SK-N-SH (cell line): ENCODE results near the gene SMAD3. TPM values are rescaled to one million over a fixed set of nuclear protein-coding genes. Genes with fewer than 3 reads are reported as not detected.

Source experiments
- CTCF ChIA-PET: fragments of 300-600, 350-600 bp; formaldehyde crosslinking; extraction: SDS; loops from one replicate; lab custom pipeline; 2021; lab: Yijun Ruan, JAX
- POLR2A ChIA-PET: fragments of 350-600 bp; sonication (Branson Sonifier 250); formaldehyde crosslinking; extraction: SDS; loops from one replicate; lab custom pipeline; 2020; ENCODE audit warnings: antibody characterized with exemption, inconsistent platforms; lab: Yijun Ruan, JAX
- DNase-seq: peaks from one replicate; pipeline ENCODE4 v3.0.0; 2012
- H2AFZ ChIP-seq: fragments of 200-600 bp; sonication (generic); 2 replicates; pipeline ENCODE4 v1.8.1; 2016; ENCODE audit warnings: antibody characterized with exemption, mild to moderate bottlenecking, low read depth
- H3F3A ChIP-seq: fragments of 200-600 bp; sonication (generic); replicated peaks from 2 replicates; pipeline ENCODE3; 2016; ENCODE audit warnings: antibody characterized with exemption, mild to moderate bottlenecking; ENCODE audit not compliant: insufficient read depth
- H3K27ac ChIP-seq, 2 experiments: fragments of 200-500 bp in 1 of 2; fragments of 200-600 bp in 1 of 2; sonication (Bioruptor generic) in 1 of 2; sonication (generic), shearing (Covaris generic) in 1 of 2; 2 replicates each; pipeline versions ENCODE4 v1.5.1 to v1.6.1; 2014 to 2016; ENCODE audit warnings: low read depth in 2 of 2, inconsistent platforms in 1 of 2, low read length in 1 of 2, mild to moderate bottlenecking in 1 of 2, mixed read lengths in 1 of 2
- H3K27me3 ChIP-seq: fragments of 200-600 bp; sonication (generic), shearing (Covaris generic); 2 replicates; pipeline ENCODE4 v1.6.1; 2016; ENCODE audit warnings: mixed run types; ENCODE audit not compliant: insufficient read depth
- H3K36me3 ChIP-seq, 2 experiments: fragments of 200-500 bp in 1 of 2; fragments of 200-600 bp in 1 of 2; sonication (Bioruptor generic) in 1 of 2; sonication (generic) in 1 of 2; replicated peaks in 1 of 2; 2 replicates each; pipeline versions ENCODE3 to v1.5.1; 2014 to 2016; ENCODE audit warnings: low read length in 1 of 2, mild to moderate bottlenecking in 1 of 2; ENCODE audit not compliant: insufficient read depth in 2 of 2, control insufficient read depth in 1 of 2
- H3K4me1 ChIP-seq, 2 experiments: fragments of 200-500 bp in 1 of 2; fragments of 200-600 bp in 1 of 2; sonication (Bioruptor generic) in 1 of 2; sonication (generic), shearing (Covaris generic) in 1 of 2; 2 replicates each; pipeline versions ENCODE4 v1.5.1 to v1.6.1; 2014 to 2016; ENCODE audit warnings: low read depth in 1 of 2, low read length in 1 of 2, mixed run types in 1 of 2; ENCODE audit not compliant: insufficient read depth in 2 of 2, control insufficient read depth in 1 of 2
- H3K4me2 ChIP-seq: fragments of 200-600 bp; sonication (generic), shearing (Covaris generic); 2 replicates; pipeline ENCODE4 v1.6.1; 2017; ENCODE audit warnings: mixed run types
- H3K4me3 ChIP-seq, 2 experiments: fragments of 200-500 bp in 1 of 2; fragments of 200-600 bp in 1 of 2; sonication (Bioruptor generic) in 1 of 2; sonication (generic), shearing (Covaris generic) in 1 of 2; 2 replicates each; pipeline versions ENCODE4 v1.5.1 to v1.8.1; 2014 to 2016; ENCODE audit warnings: low read depth in 2 of 2, inconsistent platforms in 1 of 2, low read length in 1 of 2, mild to moderate bottlenecking in 1 of 2, mixed read lengths in 1 of 2, moderate library complexity in 1 of 2
- H3K79me2 ChIP-seq: fragments of 200-600 bp; sonication (generic); 2 replicates; pipeline ENCODE4 v1.8.1; 2017; ENCODE audit warnings: mild to moderate bottlenecking; ENCODE audit not compliant: insufficient read depth
- H3K9ac ChIP-seq: fragments of 200-600 bp; sonication (generic); 2 replicates; pipeline ENCODE4 v1.6.1; 2017; ENCODE audit warnings: mixed run types
- H3K9me2 ChIP-seq: fragments of 200-600 bp; sonication (generic); 2 replicates; pipeline ENCODE4 v1.6.1; 2017; ENCODE audit warnings: mixed run types
- H3K9me3 ChIP-seq: fragments of 200-600 bp; sonication (generic); 2 replicates; pipeline ENCODE4 v1.6.1; 2017; ENCODE audit warnings: mixed run types, mild to moderate bottlenecking, moderate library complexity
- H4K20me1 ChIP-seq: fragments of 200-600 bp; sonication (generic); 2 replicates; pipeline ENCODE4 v1.6.1; 2017; ENCODE audit warnings: mild to moderate bottlenecking, mixed run types; ENCODE audit not compliant: insufficient read depth
- CHD2 ChIP-seq: fragments of 150-350 bp; IDR thresholded peaks from 2 replicates; pipeline ENCODE4 v1.6.1; 2018; ENCODE audit warnings: low read length; ENCODE audit not compliant: partially characterized antibody
- FOSL2 ChIP-seq: IDR thresholded peaks from 2 replicates; pipeline ENCODE4 v1.4.0; 2012; ENCODE audit warnings: low read depth, mild to moderate bottlenecking, moderate library complexity, borderline replicate concordance
- FOXJ3 ChIP-seq: sonication (generic); formaldehyde crosslinking; IDR thresholded peaks from 2 replicates; pipeline ENCODE4 v1.5.1; 2020; ENCODE audit warnings: mild to moderate bottlenecking, missing genetic modification reagents
- IRF3 ChIP-seq: fragments of 150-350 bp; IDR thresholded peaks from 2 replicates; pipeline ENCODE4 v1.6.1; 2016; ENCODE audit warnings: mild to moderate bottlenecking, low read depth, low read length
- JUND ChIP-seq: IDR thresholded peaks from 2 replicates; pipeline ENCODE4 v1.4.0; 2012
- MAX ChIP-seq: IDR thresholded peaks from 2 replicates; pipeline ENCODE4 v1.4.0; 2012; ENCODE audit warnings: low read depth
- MEF2A ChIP-seq: IDR thresholded peaks from 2 replicates; pipeline ENCODE4 v1.4.0; 2012; ENCODE audit warnings: low read depth, borderline replicate concordance
- NRF1 ChIP-seq: IDR thresholded peaks from 2 replicates; pipeline ENCODE4 v1.6.1; 2012; ENCODE audit warnings: low read depth, mild to moderate bottlenecking, low read length
- RCOR1 ChIP-seq: fragments of 150-350 bp; IDR thresholded peaks from 2 replicates; pipeline ENCODE4 v1.6.1; 2017; ENCODE audit warnings: antibody characterized with exemption, low read length
- RFX5 ChIP-seq: IDR thresholded peaks from 2 replicates; pipeline ENCODE4 v1.6.1; 2012; ENCODE audit warnings: mild to moderate bottlenecking, improper control_type of control experiment, low read length
- SMC3 ChIP-seq: IDR thresholded peaks from 2 replicates; pipeline ENCODE4 v1.6.1; 2012; ENCODE audit warnings: low read depth, low read length, improper control_type of control experiment
- TEAD4 ChIP-seq: IDR thresholded peaks from 2 replicates; pipeline ENCODE4 v1.4.0; 2012; ENCODE audit warnings: mild to moderate bottlenecking, borderline replicate concordance; ENCODE audit not compliant: insufficient read depth
- USF2 ChIP-seq: fragments of 150-350 bp; IDR thresholded peaks from 2 replicates; pipeline ENCODE4 v1.6.1; 2017; ENCODE audit warnings: antibody characterized with exemption, low read length, low read depth, borderline replicate concordance
- WGBS: methylation state at CpG from one replicate; pipeline ENCODE4 v1.1.6; 2017; ENCODE audit warnings: low lambda C conversion rate; 5-methylcytosine and 5-hydroxymethylcytosine counted together
- polyA plus RNA-seq, 3 experiments: library from polyadenylated mRNA; depleted of rRNA; stranded (reverse); fragments of >200 nt; gene quantifications; 2 replicates each; pipeline ENCODE4 v1.2.3, GENCODE V29; 2012

The SMAD3 gene
- polyA plus RNA-seq, 1 of the 3 experiments (the other 2 are of a cell fraction) = 19.5 TPM

GRCh38 chr15:67095912-67096311 is 30.5 kb downstream of the SMAD3 start:
- Histone ChIP-seq H2AFZ (no peak overlapping the region), H3K27me3 (no peaks in the 10 kb centered on the region), H3K27ac (peak overlapping the region in 1 of 2 experiments; percentile 10; a peak in 1 of 4 replicates), H3K9me3 (no peaks in the 10 kb centered on the region), H3K4me3 (no peak overlapping the region), H3K9me2 (no peaks in the 10 kb centered on the region), H3K9ac (no peak overlapping the region), H3K4me2 (no peak overlapping the region), H3K79me2 (peaks cover 94% of the 10 kb centered on the region), H3K36me3 (peaks cover 0 to 7% of the 10 kb centered on the region in 2 experiments), H3K4me1 (peaks cover 28% of the 10 kb centered on the region in 2 experiments), H4K20me1 (peaks cover 29% of the 10 kb centered on the region), H3F3A (peaks cover 23% of the 10 kb centered on the region)
- CTCF ChIA-PET = no interaction called here
- POLR2A ChIA-PET = no interaction called here
- TF ChIP-seq MEF2A (no peak), RCOR1 (no peak), NRF1 (no peak), IRF3 (no peak), TEAD4 (no peak), CHD2 (no peak)
- no peak for DNase-seq
- 95% methylated on average over 7 of the region's 7 CpGs for WGBS

GRCh38 chr15:67096546-67097294 is 31.3 kb downstream of the SMAD3 start:
- Histone ChIP-seq H3F3A (peaks cover 22% of the 10 kb centered on the region), H3K9me2 (no peaks in the 10 kb centered on the region), H3K9ac (no peak overlapping the region), H2AFZ (no peak overlapping the region), H3K36me3 (peaks cover 0 to 7% of the 10 kb centered on the region in 2 experiments), H3K9me3 (no peaks in the 10 kb centered on the region), H3K4me3 (no peak overlapping the region), H3K27ac (peak overlapping the region in 1 of 2 experiments; percentile 10; a peak in 1 of 4 replicates), H4K20me1 (peaks cover 24% of the 10 kb centered on the region), H3K27me3 (no peaks in the 10 kb centered on the region), H3K79me2 (peaks cover 98% of the 10 kb centered on the region), H3K4me1 (peaks cover 23 to 30% of the 10 kb centered on the region in 2 experiments), H3K4me2 (no peak overlapping the region)
- TF ChIP-seq SMC3 = no peak
- TF ChIP-seq IRF3 = no peak
- TF ChIP-seq USF2 = no peak
- no peak for TF ChIP-seq FOXJ3 (CRISPR knock-in tag)
- peak; percentile 73 for TF ChIP-seq FOSL2
- TF ChIP-seq MAX = 0 out of 2 replicates have a peak, but pooled peaks have one; percentile 14
- TF ChIP-seq RFX5 = no peak
- peak; percentile 54 for TF ChIP-seq JUND
- DNase-seq = no peak
- WGBS = 78% methylated on average over 2 of the region's 2 CpGs
- ChIA-PET POLR2A (no interaction called here), CTCF (no interaction called here)
